KMS-11 (cell line): ENCODE results near the gene SLC49A3.
"Not testable (repeated sequence)": the region's sequence is repeated elsewhere in the genome, so short reads cannot be mapped to it uniquely, and the experiment has no call there.

ENCODE experiments used
- H2AFZ ChIP-seq: fragments of 200-600 bp; sonication (generic); 2 replicates; pipeline ENCODE4 v1.6.1; 2016; ENCODE audit warnings: antibody characterized with exemption, mixed run types, low read depth
- H3K27ac ChIP-seq: fragments of 200-600 bp; sonication (generic); 2 replicates; pipeline ENCODE4 v1.6.1; 2016; ENCODE audit warnings: mild to moderate bottlenecking, mixed run types
- H3K27me3 ChIP-seq: fragments of 200-600 bp; sonication (generic); 2 replicates; pipeline ENCODE4 v1.6.1; 2017; ENCODE audit warnings: mild to moderate bottlenecking, low read depth, mixed run types, moderate library complexity; ENCODE audit not compliant: insufficient read depth
- H3K36me3 ChIP-seq: fragments of 200-600 bp; sonication (generic); 2 replicates; pipeline ENCODE4 v1.6.1; 2017; ENCODE audit warnings: mild to moderate bottlenecking, mixed run types; ENCODE audit not compliant: insufficient read depth
- H3K4me1 ChIP-seq: fragments of 200-600 bp; sonication (generic); 2 replicates; pipeline ENCODE4 v1.6.1; 2016; ENCODE audit warnings: mild to moderate bottlenecking, low read depth, mixed run types; ENCODE audit not compliant: poor library complexity, severe bottlenecking
- H3K4me2 ChIP-seq: fragments of 200-600 bp; sonication (generic); 2 replicates; pipeline ENCODE4 v1.7.0; 2016; ENCODE audit warnings: mild to moderate bottlenecking, mixed run types
- H3K4me3 ChIP-seq: fragments of 200-600 bp; sonication (generic); IDR thresholded peaks from 2 replicates; pipeline ENCODE4 v1.6.1; 2017; ENCODE audit warnings: low read depth, low read length, mixed read lengths; ENCODE audit not compliant: insufficient read depth
- H3K79me2 ChIP-seq: fragments of 200-600 bp; sonication (generic); 2 replicates; pipeline ENCODE4 v1.6.1; 2016; ENCODE audit warnings: low read depth, mixed run types; ENCODE audit not compliant: insufficient read depth
- H3K9ac ChIP-seq: fragments of 200-600 bp; sonication (generic); 2 replicates; pipeline ENCODE4 v1.6.1; 2016; ENCODE audit warnings: mild to moderate bottlenecking, mixed run types
- H4K20me1 ChIP-seq: fragments of 200-600 bp; sonication (generic); 2 replicates; pipeline ENCODE4 v1.6.1; 2016; ENCODE audit warnings: mild to moderate bottlenecking, mixed run types; ENCODE audit not compliant: insufficient read depth
- TF ChIP-seq, protein P1 (sequence below): fragments of 200-600 bp; sonication (generic); conservative IDR thresholded peaks from 2 replicates; pipeline ENCODE4 v1.6.1; 2017; ENCODE audit warnings: low read depth, mild to moderate bottlenecking, antibody characterized with exemption, low read length, moderate library complexity, mixed read lengths

SLC49A3 gene

DNA sequence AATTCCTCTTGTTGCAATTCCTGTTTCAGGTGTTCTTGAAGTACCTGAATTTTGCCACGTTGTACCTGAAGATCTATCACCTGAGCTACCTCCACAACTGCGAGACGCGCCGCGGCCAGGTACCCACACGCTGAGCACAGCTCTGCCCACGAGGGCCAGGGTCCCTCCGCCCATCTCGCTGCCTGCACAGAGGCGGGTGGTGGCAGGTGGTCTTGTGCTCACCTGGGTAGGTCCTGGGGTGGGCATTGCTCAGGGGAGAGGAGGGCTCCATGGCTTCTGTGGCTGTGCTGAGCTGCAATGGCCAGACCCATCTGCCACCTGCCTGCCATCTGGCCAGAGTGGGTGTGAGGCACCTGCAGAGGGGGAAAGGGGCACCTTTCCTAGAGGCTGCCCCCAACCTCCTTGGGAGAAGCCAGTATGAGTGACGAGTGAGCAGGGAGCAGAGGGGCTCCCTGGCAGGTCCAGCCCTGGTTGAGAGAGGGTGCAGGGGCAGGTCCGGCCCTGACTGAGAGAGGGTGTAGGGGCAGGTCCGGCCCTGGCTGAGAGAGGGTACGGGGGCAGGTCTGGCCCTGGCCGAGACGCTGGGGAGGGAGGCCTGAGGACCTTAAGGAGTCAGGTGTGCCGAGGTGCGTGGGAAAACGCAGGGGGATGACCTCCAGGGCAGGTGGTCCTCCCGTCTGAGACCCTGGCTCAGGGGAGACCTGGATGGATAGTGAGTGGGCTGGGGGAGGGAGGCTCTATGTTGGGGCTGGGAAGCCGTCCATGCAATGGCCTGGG lies 52.9 kb downstream of the SLC49A3 start:
- no peaks in the 10 kb centered on the region for H3K36me3 ChIP-seq
- H3K27me3 ChIP-seq: no peaks in the 10 kb centered on the region
- H3K79me2 ChIP-seq: no peaks in the 10 kb centered on the region
- no peak overlapping the region for H3K27ac ChIP-seq
- H4K20me1 ChIP-seq: no peaks in the 10 kb centered on the region
- TF ChIP-seq, protein P1, sequence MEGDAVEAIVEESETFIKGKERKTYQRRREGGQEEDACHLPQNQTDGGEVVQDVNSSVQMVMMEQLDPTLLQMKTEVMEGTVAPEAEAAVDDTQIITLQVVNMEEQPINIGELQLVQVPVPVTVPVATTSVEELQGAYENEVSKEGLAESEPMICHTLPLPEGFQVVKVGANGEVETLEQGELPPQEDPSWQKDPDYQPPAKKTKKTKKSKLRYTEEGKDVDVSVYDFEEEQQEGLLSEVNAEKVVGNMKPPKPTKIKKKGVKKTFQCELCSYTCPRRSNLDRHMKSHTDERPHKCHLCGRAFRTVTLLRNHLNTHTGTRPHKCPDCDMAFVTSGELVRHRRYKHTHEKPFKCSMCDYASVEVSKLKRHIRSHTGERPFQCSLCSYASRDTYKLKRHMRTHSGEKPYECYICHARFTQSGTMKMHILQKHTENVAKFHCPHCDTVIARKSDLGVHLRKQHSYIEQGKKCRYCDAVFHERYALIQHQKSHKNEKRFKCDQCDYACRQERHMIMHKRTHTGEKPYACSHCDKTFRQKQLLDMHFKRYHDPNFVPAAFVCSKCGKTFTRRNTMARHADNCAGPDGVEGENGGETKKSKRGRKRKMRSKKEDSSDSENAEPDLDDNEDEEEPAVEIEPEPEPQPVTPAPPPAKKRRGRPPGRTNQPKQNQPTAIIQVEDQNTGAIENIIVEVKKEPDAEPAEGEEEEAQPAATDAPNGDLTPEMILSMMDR: no peak
- H3K4me3 ChIP-seq: no peak overlapping the region
- H3K4me1 ChIP-seq: no peaks in the 10 kb centered on the region
- H2AFZ ChIP-seq: no peak overlapping the region
- no peak overlapping the region for H3K4me2 ChIP-seq
- H3K9ac ChIP-seq: no peak overlapping the region

DNA sequence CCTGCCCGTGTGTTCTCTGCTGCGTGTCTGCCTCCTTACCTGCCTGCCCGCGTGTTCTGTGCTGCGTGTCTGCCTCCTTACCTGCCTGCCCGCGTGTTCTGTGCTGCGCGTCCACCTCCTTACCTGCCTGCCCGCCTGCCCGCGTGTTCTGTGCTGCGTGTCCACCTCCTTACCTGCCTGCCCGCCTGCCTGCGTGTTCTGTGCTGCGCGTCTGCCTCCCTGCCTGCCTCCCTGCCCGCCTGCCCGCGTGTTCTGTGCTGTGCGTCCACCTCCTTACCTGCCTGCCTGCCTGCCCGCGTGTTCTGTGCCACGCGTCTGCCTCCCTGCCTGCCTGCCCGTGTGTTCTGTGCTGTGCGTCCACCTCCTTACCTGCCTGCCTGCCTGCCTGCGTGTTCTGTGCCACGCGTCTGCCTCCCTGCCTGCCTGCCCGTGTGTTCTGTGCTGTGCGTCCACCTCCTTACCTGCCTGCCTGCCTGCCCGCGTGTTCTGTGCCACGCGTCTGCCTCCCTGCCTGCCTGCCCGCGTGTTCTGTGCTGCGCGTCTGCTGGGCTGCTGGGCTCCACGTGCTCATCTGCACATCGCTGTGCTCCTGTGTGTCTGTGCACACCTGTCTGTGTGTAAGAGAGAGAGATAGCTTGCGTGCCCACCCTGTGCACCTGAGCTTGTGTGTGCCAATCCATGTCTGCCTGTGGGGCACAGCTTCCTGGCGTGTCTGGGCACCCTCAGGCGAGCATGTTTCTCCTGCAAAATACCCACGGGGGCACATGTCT lies 53.7 kb downstream of the SLC49A3 start:
- not testable (repeated sequence) for H3K4me2 ChIP-seq, H3K79me2 ChIP-seq, H2AFZ ChIP-seq, H3K27me3 ChIP-seq, H3K36me3 ChIP-seq, H3K4me1 ChIP-seq, H3K9ac ChIP-seq, H3K4me3 ChIP-seq, H4K20me1 ChIP-seq, H3K27ac ChIP-seq

DNA sequence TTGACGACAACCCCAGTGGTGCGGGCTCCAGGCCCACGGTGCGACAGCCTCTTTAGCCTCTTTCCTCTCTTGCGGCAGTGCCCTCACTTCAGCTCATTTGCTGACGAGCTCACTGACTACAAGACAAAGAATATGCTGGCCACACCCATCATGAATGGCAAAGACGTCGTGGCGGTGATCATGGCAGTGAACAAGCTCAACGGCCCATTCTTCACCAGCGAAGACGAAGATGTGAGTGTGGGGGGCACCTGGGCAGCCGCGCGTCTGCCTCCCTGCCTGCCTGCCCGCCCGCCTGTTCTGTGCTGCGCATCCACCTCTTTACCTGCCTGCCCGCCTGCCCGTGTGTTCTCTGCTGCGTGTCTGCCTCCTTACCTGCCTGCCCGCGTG lies 54.4 kb downstream of the SLC49A3 start:
- H2AFZ ChIP-seq: no peak overlapping the region
- no peaks in the 10 kb centered on the region for H3K36me3 ChIP-seq
- H3K27ac ChIP-seq: no peak overlapping the region
- H4K20me1 ChIP-seq: no peaks in the 10 kb centered on the region
- no peaks in the 10 kb centered on the region for H3K79me2 ChIP-seq
- H3K4me2 ChIP-seq: no peak overlapping the region
- TF ChIP-seq, protein P1: no peak
- no peaks in the 10 kb centered on the region for H3K27me3 ChIP-seq
- no peak overlapping the region for H3K9ac ChIP-seq
- no peak overlapping the region for H3K4me3 ChIP-seq
- H3K4me1 ChIP-seq: no peaks in the 10 kb centered on the region

DNA sequence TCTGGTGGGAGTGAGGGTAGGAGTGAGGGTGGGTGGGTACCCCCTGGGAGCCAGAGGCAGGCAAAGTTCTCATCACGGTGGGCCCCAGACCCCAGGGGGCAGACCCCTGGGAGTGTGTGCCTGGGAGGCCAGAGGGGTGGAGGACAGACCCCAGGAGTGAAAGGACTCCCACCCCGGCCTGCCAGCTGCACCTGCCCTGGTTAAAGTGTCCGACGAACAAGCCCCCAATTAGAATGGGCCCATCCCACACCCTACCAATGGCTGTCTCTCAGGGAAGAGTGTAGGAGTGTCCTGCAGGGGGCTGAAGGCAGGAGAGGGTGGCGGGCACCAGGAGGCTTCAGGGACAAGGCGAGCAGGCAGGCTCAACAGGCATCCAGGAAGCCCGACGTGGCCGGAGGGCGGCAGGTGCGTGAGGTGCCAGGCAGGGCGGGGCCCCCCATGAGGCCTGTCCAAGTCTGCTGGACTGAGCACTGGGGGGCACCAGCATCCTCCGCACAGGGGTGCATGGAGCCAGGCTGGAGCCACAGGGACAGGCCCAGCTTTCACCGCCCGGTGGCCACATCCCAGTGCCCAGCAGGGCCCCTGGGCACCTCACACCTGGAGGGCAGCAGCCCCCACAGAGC lies 54.9 kb downstream of the SLC49A3 start:
- Histone ChIP-seq H3K79me2 (no peaks in the 10 kb centered on the region), H3K4me2 (no peak overlapping the region), H4K20me1 (no peaks in the 10 kb centered on the region), H3K4me1 (no peaks in the 10 kb centered on the region), H3K27ac (no peak overlapping the region), H3K4me3 (no peak overlapping the region), H2AFZ (no peak overlapping the region), H3K36me3 (no peaks in the 10 kb centered on the region), H3K9ac (no peak overlapping the region), H3K27me3 (no peaks in the 10 kb centered on the region)
- TF ChIP-seq, protein P1: no peak
